Erythroblast (primary cell): Measurements from ENCODE around the gene FYN.

Experiments
- GATA1 ChIP-seq: IDR thresholded peaks from 2 replicates; pipeline ENCODE4 v1.6.1; 2011; ENCODE audit warnings: low read depth, mild to moderate bottlenecking, control low read depth, low read length, moderate library complexity
- POLR2A ChIP-seq: IDR thresholded peaks from 2 replicates; pipeline ENCODE4 v1.6.1; 2011; ENCODE audit warnings: mild to moderate bottlenecking, low read length

GRCh38 chr6:111703723-111704122 lies 169.5 kb downstream of the FYN start:
- TF ChIP-seq POLR2A (no peak), GATA1 (no peak)
